Colonic mucosa (tissue), 4 donors: ENCODE measurements around the gene SLC10A7. TPM values are rescaled to one million over a fixed set of nuclear protein-coding genes. Genes with fewer than 3 reads are reported as not detected.

Experiments
- DNase-seq: peaks from one replicate; pipeline ENCODE4 v3.0.0-alpha.2; 2020
- H3K27ac ChIP-seq: fragments of 200-600 bp; one replicate; pipeline ENCODE4 v1.8.0; 2021
- H3K27me3 ChIP-seq: fragments of 200-600 bp; one replicate; pipeline ENCODE4 v1.8.0; 2021
- H3K36me3 ChIP-seq: fragments of 200-600 bp; one replicate; pipeline ENCODE4 v1.8.0; 2021
- H3K4me1 ChIP-seq: fragments of 200-600 bp; one replicate; pipeline ENCODE4 v1.8.0; 2021; ENCODE audit warnings: mild to moderate bottlenecking
- H3K4me3 ChIP-seq: fragments of 200-600 bp; one replicate; pipeline ENCODE4 v1.8.0; 2021
- H3K9ac ChIP-seq, 2 donors: one replicate each; pipeline ENCODE4 v1.7.0; 2013; ENCODE audit warnings: control low read depth in 2 of 2, low read depth in 2 of 2, low read length in 2 of 2
- H3K9me3 ChIP-seq: fragments of 200-600 bp; one replicate; pipeline ENCODE4 v1.8.0; 2021
- intact Hi-C: fragments of 100-400 bp; cut with DNase I; formaldehyde crosslinking; loops from one replicate; pipeline ENCODE4 v1.14.1; 2022
- total RNA-seq, 2 donors: library from RNA; stranded (reverse); fragmentation: NEBNext Ultra II Directional in 1 of 2; extraction: Animal tissue kit (Norgen Biotek cat#: 25700) in 1 of 2; gene quantifications; one replicate each; pipeline ENCODE4 v1.2.1, GENCODE V29; 2021
- TF ChIP-seq, protein P1 (sequence below): fragments of 200-600 bp; IDR thresholded peaks from one replicate; pipeline ENCODE4 v1.8.0; 2022; ENCODE audit warnings: antibody characterized with exemption, mild to moderate bottlenecking
- donor health status: healthy.
- donor health status: DM: no; HTN: no; CAD: no.
- donor health status: DM: no; HTN: no; CAD: no.

SLC10A7 gene
- total RNA-seq, 2 donors from 2014 or later, result 17.4 to 19.2 TPM

DNA sequence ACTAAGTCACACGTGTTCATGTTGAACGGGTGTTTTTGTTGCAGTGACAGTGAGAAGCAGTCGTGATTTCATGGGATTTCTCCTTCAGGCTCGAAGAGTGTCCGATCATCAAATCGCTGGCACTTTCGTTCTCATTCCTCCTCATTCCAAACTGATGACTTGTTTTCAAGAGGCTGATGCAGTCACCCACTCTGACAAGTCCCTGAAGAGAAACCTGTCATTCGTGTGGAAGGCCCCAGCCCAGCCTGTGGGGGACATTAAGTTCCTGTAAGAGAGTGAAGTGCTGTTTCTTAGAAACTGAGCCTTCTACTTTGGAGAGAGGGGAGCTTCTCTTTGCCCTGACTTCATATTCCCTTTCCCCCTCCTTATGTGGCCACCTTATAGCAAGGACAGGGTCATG is 299.4 kb downstream of the SLC10A7 start:
- Histone ChIP-seq H3K27ac (no peak overlapping the region), H3K9ac (no peak overlapping the region), H3K9me3 (no peaks in the 10 kb centered on the region), H3K36me3 (no peaks in the 10 kb centered on the region), H3K4me1 (no peaks in the 10 kb centered on the region), H3K27me3 (no peaks in the 10 kb centered on the region), H3K4me3 (no peak overlapping the region)
- intact Hi-C loops, result no loop called here
- no peak for DNase-seq
- TF ChIP-seq, protein P1, sequence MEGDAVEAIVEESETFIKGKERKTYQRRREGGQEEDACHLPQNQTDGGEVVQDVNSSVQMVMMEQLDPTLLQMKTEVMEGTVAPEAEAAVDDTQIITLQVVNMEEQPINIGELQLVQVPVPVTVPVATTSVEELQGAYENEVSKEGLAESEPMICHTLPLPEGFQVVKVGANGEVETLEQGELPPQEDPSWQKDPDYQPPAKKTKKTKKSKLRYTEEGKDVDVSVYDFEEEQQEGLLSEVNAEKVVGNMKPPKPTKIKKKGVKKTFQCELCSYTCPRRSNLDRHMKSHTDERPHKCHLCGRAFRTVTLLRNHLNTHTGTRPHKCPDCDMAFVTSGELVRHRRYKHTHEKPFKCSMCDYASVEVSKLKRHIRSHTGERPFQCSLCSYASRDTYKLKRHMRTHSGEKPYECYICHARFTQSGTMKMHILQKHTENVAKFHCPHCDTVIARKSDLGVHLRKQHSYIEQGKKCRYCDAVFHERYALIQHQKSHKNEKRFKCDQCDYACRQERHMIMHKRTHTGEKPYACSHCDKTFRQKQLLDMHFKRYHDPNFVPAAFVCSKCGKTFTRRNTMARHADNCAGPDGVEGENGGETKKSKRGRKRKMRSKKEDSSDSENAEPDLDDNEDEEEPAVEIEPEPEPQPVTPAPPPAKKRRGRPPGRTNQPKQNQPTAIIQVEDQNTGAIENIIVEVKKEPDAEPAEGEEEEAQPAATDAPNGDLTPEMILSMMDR, result no peak

DNA sequence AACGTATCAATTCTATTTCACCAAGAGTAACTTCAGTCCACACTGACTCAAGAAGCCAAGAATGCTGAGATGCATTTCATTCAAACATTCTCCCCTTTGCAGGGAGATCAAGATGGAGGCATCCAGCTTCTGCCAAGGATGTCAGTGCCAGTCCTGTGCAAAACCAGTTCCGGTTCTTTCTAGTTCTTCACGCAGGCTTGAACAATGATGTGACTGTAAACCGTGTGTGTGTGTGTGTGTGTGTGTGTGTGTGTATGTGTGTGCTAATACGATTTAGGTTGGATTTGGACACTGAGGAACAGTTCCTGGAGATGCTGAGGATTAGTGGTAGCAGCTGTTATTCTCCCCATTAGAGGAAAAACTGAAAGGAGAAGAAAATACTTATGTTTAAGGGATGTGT is 307.5 kb downstream of the SLC10A7 start, which contains the start of gene REELD1:
Gene REELD1, plus strand, starts transcription at position 301 of the 400 bp plus-strand sequence. CDS start 2,415 bp downstream, outside the sequence.
- intact Hi-C loops, result no loop called here
- TF ChIP-seq, protein P1, result no peak
- DNase-seq, result no peak
- H3K27ac ChIP-seq, result no peak within 1 kb of the TSS
- no peak within 1 kb of the TSS for H3K9ac ChIP-seq
- H3K36me3 ChIP-seq, result no peaks in the 10 kb centered on the region
- H3K4me3 ChIP-seq, result no peak within 1 kb of the TSS
- no peaks in the 10 kb centered on the region for H3K4me1 ChIP-seq
- H3K9me3 ChIP-seq, result no peaks in the 10 kb centered on the region
- H3K27me3 ChIP-seq, result no peaks in the 10 kb centered on the region

DNA sequence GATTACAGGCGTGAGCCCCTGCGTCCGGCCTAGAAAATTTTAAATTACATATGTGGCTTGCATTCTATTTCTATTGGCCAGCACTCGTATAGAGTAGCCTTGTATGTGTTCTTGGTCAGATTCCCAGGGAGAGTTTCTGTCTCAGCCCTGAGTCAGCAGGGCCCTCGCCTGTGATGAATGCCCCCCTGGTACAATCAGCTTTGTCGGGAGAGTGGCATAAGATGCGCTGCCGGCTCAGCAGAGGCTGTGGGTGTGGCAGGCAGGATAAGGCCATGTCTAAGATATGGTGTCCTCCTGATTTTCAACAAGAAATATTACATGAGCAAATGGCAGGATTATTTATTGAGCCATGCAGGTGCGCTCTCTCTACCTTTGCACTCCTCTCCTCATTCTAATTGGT is 309.0 kb downstream of the SLC10A7 start:
- Histone ChIP-seq H3K36me3 (no peaks in the 10 kb centered on the region), H3K9me3 (no peaks in the 10 kb centered on the region), H3K4me1 (no peaks in the 10 kb centered on the region), H3K9ac (no peak overlapping the region), H3K4me3 (no peak overlapping the region), H3K27ac (no peak overlapping the region), H3K27me3 (no peaks in the 10 kb centered on the region)
- no peak for DNase-seq
- TF ChIP-seq, protein P1, result no peak
- intact Hi-C loops, result no loop called here

DNA sequence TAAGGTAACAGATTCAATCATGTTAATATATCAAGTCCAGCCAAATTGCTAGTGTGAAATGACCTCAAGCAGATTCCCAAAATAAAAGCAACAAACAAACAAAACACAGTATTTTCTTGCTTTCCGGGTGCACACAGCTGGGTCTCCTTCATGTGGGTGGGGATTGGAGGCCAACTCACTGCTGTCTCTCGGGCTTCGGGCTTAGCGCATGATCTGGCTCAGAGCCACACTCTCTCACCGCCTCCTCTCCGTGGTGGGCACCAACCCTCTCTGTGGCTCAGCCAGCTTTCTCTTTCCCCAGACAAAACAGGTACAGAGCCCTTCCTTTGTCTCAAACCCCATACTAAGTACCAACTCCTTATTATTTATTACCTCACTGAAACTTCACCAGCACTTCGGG is 310.3 kb downstream of the SLC10A7 start:
- intact Hi-C loops, result no loop called here
- Histone ChIP-seq H3K4me1 (no peaks in the 10 kb centered on the region), H3K9ac (no peak overlapping the region), H3K36me3 (no peaks in the 10 kb centered on the region), H3K27me3 (no peaks in the 10 kb centered on the region), H3K27ac (no peak overlapping the region), H3K4me3 (no peak overlapping the region), H3K9me3 (no peaks in the 10 kb centered on the region)
- DNase-seq, result no peak
- TF ChIP-seq, protein P1, result no peak

DNA sequence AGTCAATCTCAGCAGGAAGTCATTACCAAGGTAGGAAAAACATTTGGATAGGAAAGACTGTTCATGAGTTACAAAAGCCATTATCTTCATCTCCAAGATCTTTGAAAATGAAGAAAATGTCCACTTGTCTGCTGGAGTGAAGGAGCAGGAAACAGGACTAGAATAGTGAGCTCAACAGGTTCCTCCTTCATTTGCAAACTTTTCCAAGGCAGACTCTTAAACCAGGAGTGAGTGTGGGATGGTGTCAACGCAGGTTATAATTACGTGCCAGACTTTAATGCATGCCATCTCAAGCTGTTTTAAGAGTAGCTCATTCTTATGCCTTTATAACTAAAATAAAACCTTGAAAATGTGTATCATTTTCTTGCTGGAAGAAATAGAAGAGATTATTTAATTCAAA is 310.9 kb downstream of the SLC10A7 start:
- no peaks in the 10 kb centered on the region for H3K4me1 ChIP-seq
- H3K27ac ChIP-seq, result no peak overlapping the region
- H3K27me3 ChIP-seq, result no peaks in the 10 kb centered on the region
- DNase-seq, result no peak
- H3K36me3 ChIP-seq, result no peaks in the 10 kb centered on the region
- intact Hi-C loops, result no loop called here
- H3K9ac ChIP-seq, result no peak overlapping the region
- H3K9me3 ChIP-seq, result no peaks in the 10 kb centered on the region
- H3K4me3 ChIP-seq, result no peak overlapping the region
- TF ChIP-seq, protein P1, result no peak

DNA sequence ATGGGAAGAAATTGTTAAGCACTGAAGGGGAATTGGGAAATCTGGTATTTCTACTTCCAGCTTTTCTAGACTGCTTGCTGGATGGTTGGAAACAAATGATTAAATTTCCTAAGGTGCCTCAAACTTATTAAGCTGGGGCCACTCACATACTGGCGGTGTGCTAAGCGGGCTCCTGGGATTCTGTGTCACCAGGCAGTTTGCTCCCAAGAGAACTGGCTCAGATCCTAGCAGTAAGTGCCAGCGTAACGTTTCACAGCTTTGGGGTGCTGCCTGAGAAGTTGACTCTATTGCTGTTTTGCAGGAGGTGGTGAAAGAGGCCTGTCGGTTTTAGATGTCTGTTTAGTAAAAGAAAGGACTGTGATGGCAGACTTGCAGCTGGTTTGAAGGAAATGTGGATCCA is 314.3 kb downstream of the SLC10A7 start:
- no peaks in the 10 kb centered on the region for H3K4me1 ChIP-seq
- intact Hi-C loops, result no loop called here
- H3K9ac ChIP-seq, result no peak overlapping the region

More for the DNA sequence above, 314.3 kb downstream of the SLC10A7 start:
- no peak overlapping the region for H3K4me3 ChIP-seq
- TF ChIP-seq, protein P1, result no peak
- DNase-seq, result no peak
- H3K36me3 ChIP-seq, result no peaks in the 10 kb centered on the region
- no peaks in the 10 kb centered on the region for H3K9me3 ChIP-seq
- no peaks in the 10 kb centered on the region for H3K27me3 ChIP-seq
- H3K27ac ChIP-seq, result no peak overlapping the region
